ENCODE measurements around the gene CCDC187. TPM values are rescaled to one million over a fixed set of nuclear protein-coding genes. Genes with fewer than 3 reads are reported as not detected.

Gene CCDC187
- total and polyA plus RNA-seq, 4 donors, result not detected

DNA sequence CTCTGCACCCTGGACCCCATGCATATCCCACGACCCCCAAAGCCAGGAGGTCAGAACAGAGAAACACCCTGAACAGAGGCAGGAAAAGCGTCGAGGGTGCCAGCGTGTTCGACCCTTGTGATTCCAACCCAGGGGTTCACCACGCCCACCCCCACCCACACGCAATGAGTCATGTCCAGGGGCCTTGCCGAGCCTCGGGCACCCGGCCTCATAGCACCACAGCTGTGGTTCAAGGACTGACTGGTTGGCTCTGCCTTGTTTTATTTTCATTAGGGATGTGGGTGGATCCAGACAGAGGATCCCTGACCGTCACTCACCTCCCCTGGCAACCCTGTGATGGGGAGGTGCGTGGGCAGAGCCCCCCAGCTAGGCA is 48.7 kb downstream of the CCDC187 start:
- Histone ChIP-seq H3K27me3 (ENCODE audit: control insufficient read depth in 1 of 2, insufficient read depth in 2 of 2, low read length in 1 of 2) (no peaks in the 10 kb centered on the region), H3K27ac (ENCODE audit: low read depth in 1 of 2, low read length in 2 of 2) (no peak overlapping the region), H3K4me3 (ENCODE audit: low read length in 2 of 2) (no peak overlapping the region), H3K36me3 (ENCODE audit: control insufficient read depth in 1 of 2, insufficient read depth in 2 of 2, low read length in 1 of 2) (no peaks in the 10 kb centered on the region), H3K4me1 (ENCODE audit: control insufficient read depth in 1 of 2, insufficient read depth in 2 of 2, low read length in 2 of 2) (no peaks in the 10 kb centered on the region), H3K9me3 (ENCODE audit: control insufficient read depth, low read length) (no peaks in the 10 kb centered on the region)
- DNase-seq (no peak), ATAC-seq (ENCODE audit: low FRiP score) (no peak)
- intact Hi-C loops (cut with DNase I), result no loop called here
- 43 to 47% methylated on average over 12 of the region's 12 CpGs for WGBS, 2 donors

DNA sequence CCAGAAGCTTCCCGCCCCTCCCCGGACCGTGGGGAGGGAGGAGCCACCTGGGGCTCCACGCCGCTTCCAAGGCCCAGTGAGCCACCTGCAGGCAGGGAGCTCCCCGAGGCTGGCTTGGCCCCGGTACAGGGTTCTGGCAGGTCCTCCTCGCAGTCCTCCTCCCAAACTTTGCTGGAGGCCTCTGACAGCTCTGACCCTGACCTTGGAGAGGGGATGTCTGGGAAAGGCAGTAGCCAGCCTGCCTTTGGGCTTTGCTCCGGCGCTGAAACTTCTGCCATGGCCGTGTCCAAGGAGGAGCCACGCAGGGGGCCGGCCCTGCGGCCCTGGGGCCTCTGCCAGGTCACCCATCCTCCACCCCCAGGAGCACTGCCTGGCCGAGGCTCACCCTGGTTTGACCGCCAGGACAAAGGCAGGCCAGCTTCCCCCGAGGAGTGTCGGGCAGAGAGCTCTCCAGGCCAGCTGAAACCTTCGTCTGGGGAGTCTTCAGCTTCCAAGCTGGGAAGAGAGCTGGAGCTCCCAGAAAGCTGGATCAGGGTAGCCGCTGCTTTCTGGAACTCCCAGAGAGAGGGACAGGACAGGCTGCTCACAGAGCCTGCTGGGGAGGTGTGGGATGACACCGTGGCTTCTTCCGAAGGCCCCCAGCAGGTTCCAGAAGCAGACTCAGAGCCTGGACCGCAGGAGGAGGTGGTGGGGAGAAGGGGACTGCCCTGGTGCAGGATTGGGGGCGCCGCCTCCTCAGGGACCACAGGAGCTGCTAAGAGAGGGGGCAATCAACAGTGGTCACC is 49.3 kb downstream of the CCDC187 start:
- no peaks in the 10 kb centered on the region for H3K27me3 ChIP-seq (ENCODE audit: control insufficient read depth in 1 of 2, insufficient read depth in 2 of 2, low read length in 1 of 2)
- H3K9me3 ChIP-seq (ENCODE audit: control insufficient read depth, low read length), result no peaks in the 10 kb centered on the region
- intact Hi-C loops (cut with DNase I), result no loop called here
- H3K27ac ChIP-seq (ENCODE audit: low read depth in 1 of 2, low read length in 2 of 2), result no peak overlapping the region
- H3K36me3 ChIP-seq (ENCODE audit: control insufficient read depth in 1 of 2, insufficient read depth in 2 of 2, low read length in 1 of 2), result no peaks in the 10 kb centered on the region
- WGBS, 2 donors, result 68 to 69% methylated on average over 25 of the region's 25 CpGs
- DNase-seq (no peak), ATAC-seq (ENCODE audit: low FRiP score) (no peak)
- H3K4me3 ChIP-seq (ENCODE audit: low read length in 2 of 2), result no peak overlapping the region
- H3K4me1 ChIP-seq (ENCODE audit: control insufficient read depth in 1 of 2, insufficient read depth in 2 of 2, low read length in 2 of 2), result no peaks in the 10 kb centered on the region

DNA sequence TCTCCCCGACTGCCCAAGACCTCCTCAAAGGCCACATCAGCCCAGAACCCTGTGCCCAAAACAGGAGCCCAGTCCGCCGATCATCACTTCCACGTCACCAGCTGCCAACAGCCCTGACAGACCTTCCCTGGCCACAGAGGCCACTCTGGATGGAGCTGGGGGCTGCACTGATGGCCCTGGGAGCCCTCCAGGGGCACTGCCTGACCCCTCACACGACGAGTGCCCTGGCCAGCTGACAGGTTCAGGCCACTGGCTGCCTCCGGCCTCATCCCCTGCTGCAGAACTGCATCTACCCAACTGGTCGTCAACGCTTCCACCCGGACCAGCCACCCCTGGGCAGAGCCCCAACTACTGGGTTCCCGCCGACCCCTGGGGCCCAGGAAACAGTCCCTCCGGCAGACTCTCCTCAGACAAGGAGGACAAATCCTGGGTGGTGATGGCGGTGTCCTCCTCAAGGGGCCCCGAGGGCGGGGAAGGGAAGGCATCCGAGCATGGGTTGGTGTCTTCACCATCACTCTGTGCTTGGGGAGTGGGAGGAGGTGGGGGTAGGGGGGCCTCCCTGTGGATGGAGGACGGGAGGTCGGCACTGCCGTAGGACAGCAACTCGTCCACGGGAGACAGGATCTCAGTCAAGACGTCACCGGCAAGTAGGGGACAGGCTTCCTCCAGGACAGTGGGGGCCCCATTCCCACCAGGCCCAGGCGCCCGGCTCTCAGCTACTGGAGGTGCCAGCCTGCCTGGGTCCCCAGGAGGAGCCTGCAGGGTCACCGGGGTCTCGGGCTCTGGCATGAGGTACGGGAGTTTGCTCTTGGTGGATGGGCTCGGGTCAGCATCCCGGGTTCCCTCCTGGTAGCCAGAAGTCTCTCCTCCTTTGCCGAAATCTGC is 50.4 kb downstream of the CCDC187 start:
- Histone ChIP-seq H3K27me3 (ENCODE audit: control insufficient read depth in 1 of 2, insufficient read depth in 2 of 2, low read length in 1 of 2) (no peaks in the 10 kb centered on the region), H3K4me3 (ENCODE audit: low read length in 2 of 2) (no peak overlapping the region), H3K9me3 (ENCODE audit: control insufficient read depth, low read length) (no peaks in the 10 kb centered on the region), H3K36me3 (ENCODE audit: control insufficient read depth in 1 of 2, insufficient read depth in 2 of 2, low read length in 1 of 2) (no peaks in the 10 kb centered on the region), H3K4me1 (ENCODE audit: control insufficient read depth in 1 of 2, insufficient read depth in 2 of 2, low read length in 2 of 2) (no peaks in the 10 kb centered on the region), H3K27ac (ENCODE audit: low read depth in 1 of 2, low read length in 2 of 2) (no peak overlapping the region)
- 83 to 85% methylated on average over 32 of the region's 32 CpGs for WGBS, 2 donors
- DNase-seq (no peak), ATAC-seq (ENCODE audit: low FRiP score) (no peak)
- intact Hi-C loops (cut with DNase I), result no loop called here

DNA sequence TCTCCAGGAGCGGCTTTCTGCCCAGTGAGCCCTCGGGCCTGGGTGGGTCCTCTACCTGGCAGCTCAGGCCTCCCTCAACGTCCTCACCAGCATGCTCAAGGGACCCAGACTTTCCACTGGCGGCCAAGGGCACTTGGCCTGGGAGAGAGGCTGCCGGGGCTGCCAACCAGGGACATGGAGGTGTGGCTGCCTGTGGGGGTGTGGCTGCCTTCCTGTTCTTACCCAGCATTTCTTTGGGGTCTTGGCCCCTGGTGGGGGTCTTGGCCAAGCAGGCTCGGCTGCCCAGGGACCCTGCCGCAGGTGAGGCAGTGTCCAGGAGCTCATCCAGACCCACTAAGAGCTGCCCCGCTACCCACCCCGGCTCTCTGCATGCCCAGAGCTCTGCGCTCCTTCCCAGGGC is 51.0 kb downstream of the CCDC187 start:
- Histone ChIP-seq H3K27ac (ENCODE audit: low read depth in 1 of 2, low read length in 2 of 2) (no peak overlapping the region), H3K36me3 (ENCODE audit: control insufficient read depth in 1 of 2, insufficient read depth in 2 of 2, low read length in 1 of 2) (no peaks in the 10 kb centered on the region), H3K4me3 (ENCODE audit: low read length in 2 of 2) (no peak overlapping the region), H3K9me3 (ENCODE audit: control insufficient read depth, low read length) (no peaks in the 10 kb centered on the region), H3K4me1 (ENCODE audit: control insufficient read depth in 1 of 2, insufficient read depth in 2 of 2, low read length in 2 of 2) (no peaks in the 10 kb centered on the region), H3K27me3 (ENCODE audit: control insufficient read depth in 1 of 2, insufficient read depth in 2 of 2, low read length in 1 of 2) (no peaks in the 10 kb centered on the region)
- DNase-seq (no peak), ATAC-seq (ENCODE audit: low FRiP score) (no peak)
- WGBS, 2 donors, result 87 to 90% methylated on average over 10 of the region's 10 CpGs
- intact Hi-C loops (cut with DNase I), result no loop called here

DNA sequence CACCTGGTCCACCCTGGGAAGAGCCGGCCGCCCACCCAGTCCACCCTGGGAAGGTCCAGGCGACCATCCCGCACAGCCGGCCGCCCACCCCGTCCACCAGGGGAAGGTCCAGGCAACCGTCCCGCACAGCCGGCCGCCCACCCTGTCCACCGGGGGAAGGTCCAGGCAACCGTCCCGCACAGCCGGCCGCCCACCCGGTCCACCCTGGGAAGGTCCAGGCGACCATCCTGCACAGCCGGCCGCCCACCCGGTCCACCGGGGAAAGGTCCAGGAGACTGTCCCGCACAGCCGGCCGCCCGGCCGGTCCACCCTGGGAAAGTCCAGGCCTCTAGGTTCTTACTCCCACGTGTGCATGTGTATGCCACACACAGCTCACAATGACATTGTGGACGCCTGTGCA is 51.6 kb downstream of the CCDC187 start:
- DNase-seq (no peak), ATAC-seq (ENCODE audit: low FRiP score) (no peak)
- Histone ChIP-seq H3K4me3 (ENCODE audit: low read length in 2 of 2) (no peak overlapping the region), H3K36me3 (ENCODE audit: control insufficient read depth in 1 of 2, insufficient read depth in 2 of 2, low read length in 1 of 2) (no peaks in the 10 kb centered on the region), H3K27me3 (ENCODE audit: control insufficient read depth in 1 of 2, insufficient read depth in 2 of 2, low read length in 1 of 2) (no peaks in the 10 kb centered on the region), H3K4me1 (ENCODE audit: control insufficient read depth in 1 of 2, insufficient read depth in 2 of 2, low read length in 2 of 2) (no peaks in the 10 kb centered on the region), H3K9me3 (ENCODE audit: control insufficient read depth, low read length) (no peaks in the 10 kb centered on the region), H3K27ac (ENCODE audit: low read depth in 1 of 2, low read length in 2 of 2) (no peak overlapping the region)
- 93 to 95% methylated on average over 20 to 29 of the region's 29 CpGs for WGBS, 2 donors
- intact Hi-C loops (cut with DNase I), result no loop called here

DNA sequence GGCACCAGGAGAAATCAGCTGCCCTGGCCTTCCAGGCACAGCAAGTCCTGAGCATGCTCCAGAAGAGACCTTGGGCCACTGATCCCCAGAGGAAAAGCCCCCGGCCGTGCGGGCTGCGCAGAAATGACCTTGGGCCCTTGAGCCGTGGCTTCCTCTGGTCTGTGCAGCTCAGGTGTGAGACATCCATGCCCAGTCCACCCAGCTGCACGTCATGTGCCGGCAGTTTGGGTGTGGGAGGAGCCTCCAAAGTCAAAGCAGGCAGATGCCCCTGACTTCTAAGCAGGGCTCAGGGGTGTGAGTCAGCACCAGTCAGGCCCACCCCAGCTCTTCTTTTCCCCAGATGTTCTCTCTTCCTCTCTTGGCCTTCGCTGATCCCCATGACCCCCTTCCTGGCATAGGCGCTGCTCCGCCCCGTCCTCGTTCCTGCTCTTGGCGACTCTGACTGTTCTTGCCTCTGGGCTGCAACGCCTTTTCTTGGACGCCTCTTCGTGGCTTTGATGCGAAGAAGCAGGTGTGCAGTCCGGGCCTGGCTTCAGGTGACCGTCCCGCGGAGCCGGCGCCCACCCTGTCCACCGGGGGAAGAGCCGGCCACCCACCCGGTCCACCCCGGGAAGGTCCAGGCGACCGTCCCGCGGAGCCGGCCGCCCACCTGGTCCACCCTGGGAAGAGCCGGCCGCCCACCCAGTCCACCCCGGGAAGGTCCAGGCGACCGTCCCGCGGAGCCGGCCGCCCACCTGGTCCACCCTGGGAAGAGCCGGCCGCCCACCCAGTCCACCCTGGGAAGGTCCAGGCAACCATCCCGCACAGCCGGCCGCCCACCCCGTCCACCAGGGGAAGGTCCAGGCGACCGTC is 52.4 kb downstream of the CCDC187 start:
- H3K27me3 ChIP-seq (ENCODE audit: control insufficient read depth in 1 of 2, insufficient read depth in 2 of 2, low read length in 1 of 2), result no peaks in the 10 kb centered on the region
- no peaks in the 10 kb centered on the region for H3K4me1 ChIP-seq (ENCODE audit: control insufficient read depth in 1 of 2, insufficient read depth in 2 of 2, low read length in 2 of 2)
- no peaks in the 10 kb centered on the region for H3K36me3 ChIP-seq (ENCODE audit: control insufficient read depth in 1 of 2, insufficient read depth in 2 of 2, low read length in 1 of 2)
- 88 to 91% methylated on average over 26 to 50 of the region's 50 CpGs for WGBS, 2 donors
- H3K9me3 ChIP-seq (ENCODE audit: control insufficient read depth, low read length), result no peaks in the 10 kb centered on the region
- H3K4me3 ChIP-seq (ENCODE audit: low read length in 2 of 2), result no peak overlapping the region
- intact Hi-C loops (cut with DNase I), result no loop called here
- DNase-seq (no peak), ATAC-seq (ENCODE audit: low FRiP score) (no peak)
- H3K27ac ChIP-seq (ENCODE audit: low read depth in 1 of 2, low read length in 2 of 2), result no peak overlapping the region

DNA sequence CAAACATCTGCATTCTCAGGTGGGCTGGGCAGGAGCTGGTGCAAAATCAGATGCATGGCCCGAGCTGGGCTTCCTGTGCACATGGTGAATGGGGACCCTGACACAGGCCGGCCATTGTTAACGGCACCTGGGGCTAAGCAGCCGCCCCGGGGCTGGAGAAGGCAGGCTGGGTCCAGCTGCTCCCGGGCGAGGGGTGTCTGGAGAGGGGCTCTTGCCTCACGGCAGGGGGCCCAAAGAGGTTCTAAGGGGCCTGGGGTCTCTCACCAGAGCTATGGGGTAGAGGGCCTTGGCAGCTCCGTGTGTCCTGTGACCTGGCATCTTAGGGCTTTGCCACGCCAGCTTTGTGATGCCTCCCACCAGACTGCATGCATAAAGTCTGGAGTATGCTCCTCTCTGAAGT is 53.2 kb downstream of the CCDC187 start:
- no peak overlapping the region for H3K4me3 ChIP-seq (ENCODE audit: low read length in 2 of 2)

DNA sequence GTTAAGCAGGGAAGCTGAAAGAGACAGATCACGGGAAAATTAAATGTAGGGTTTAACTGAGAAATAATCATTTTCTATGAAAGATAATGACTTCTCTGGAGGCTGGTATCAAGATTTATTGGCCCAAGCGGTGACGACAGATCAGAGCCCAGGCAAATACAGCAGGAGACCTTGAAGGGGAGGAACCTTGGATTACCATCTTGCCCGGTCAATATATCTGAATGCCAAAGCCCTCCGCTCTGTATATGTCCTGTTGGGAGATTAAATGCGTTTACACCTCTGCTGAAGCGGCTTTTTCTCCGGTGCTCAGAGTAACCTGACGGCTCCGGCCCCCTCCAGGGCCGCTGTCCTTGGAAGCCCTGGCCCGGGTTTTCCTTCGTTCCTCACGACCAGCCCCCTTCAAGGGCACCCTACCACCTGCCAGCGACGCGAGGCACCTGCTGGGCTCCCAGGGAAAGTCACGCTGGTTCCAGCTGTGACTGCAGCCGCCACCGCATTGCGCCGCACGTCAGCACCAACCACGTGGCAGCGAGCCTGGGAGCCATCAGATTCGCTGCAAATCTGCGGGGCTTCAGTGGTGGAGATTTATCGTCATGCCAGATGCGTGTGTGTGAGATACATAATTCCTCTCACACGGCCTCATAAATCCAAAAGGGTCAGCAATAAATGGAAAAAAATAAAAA is 53.9 kb downstream of the CCDC187 start:
- Histone ChIP-seq H3K27me3 (ENCODE audit: control insufficient read depth in 1 of 2, insufficient read depth in 2 of 2, low read length in 1 of 2) (no peaks in the 10 kb centered on the region), H3K36me3 (ENCODE audit: control insufficient read depth in 1 of 2, insufficient read depth in 2 of 2, low read length in 1 of 2) (no peaks in the 10 kb centered on the region), H3K27ac (ENCODE audit: low read depth in 1 of 2, low read length in 2 of 2) (no peak overlapping the region), H3K4me1 (ENCODE audit: control insufficient read depth in 1 of 2, insufficient read depth in 2 of 2, low read length in 2 of 2) (no peaks in the 10 kb centered on the region), H3K9me3 (ENCODE audit: control insufficient read depth, low read length) (no peaks in the 10 kb centered on the region), H3K4me3 (ENCODE audit: low read length in 2 of 2) (no peak overlapping the region)
- ATAC-seq (ENCODE audit: low FRiP score), result no peak
- intact Hi-C loops (cut with DNase I), result loop anchor here in 1 of 2 donors (10.0 kb wide), 2 partner anchors 285 to 345 kb away; partner anchors contain the start of genes CAMSAP1 and UBAC1
- 70 to 73% methylated on average over 30 of the region's 30 CpGs for WGBS, 2 donors
- DNase-seq, result no peak

More for the DNA sequence above, 53.2 kb downstream of the CCDC187 start:
- H3K9me3 ChIP-seq (ENCODE audit: control insufficient read depth, low read length), result no peaks in the 10 kb centered on the region
- H3K4me1 ChIP-seq (ENCODE audit: control insufficient read depth in 1 of 2, insufficient read depth in 2 of 2, low read length in 2 of 2), result no peaks in the 10 kb centered on the region
- H3K27ac ChIP-seq (ENCODE audit: low read depth in 1 of 2, low read length in 2 of 2), result no peak overlapping the region
- no peak for DNase-seq
- no peak for ATAC-seq (ENCODE audit: low FRiP score)
- H3K36me3 ChIP-seq (ENCODE audit: control insufficient read depth in 1 of 2, insufficient read depth in 2 of 2, low read length in 1 of 2), result no peaks in the 10 kb centered on the region
- WGBS, 2 donors, result 70 to 73% methylated on average over 10 of the region's 10 CpGs
- intact Hi-C loops (cut with DNase I), result no loop called here
- no peaks in the 10 kb centered on the region for H3K27me3 ChIP-seq (ENCODE audit: control insufficient read depth in 1 of 2, insufficient read depth in 2 of 2, low read length in 1 of 2)
